ENCODE results near the gene RAB40C.

Gene RAB40C

GRCh38 chr16:648071-648780 lies 58.4 kb downstream of the RAB40C start:
- no peaks in the 10 kb centered on the region for H3K36me3 Mint-ChIP-seq
- H3K9me3 Mint-ChIP-seq, result no peaks in the 10 kb centered on the region
- H3K27ac Mint-ChIP-seq, result peak overlapping the region; percentile 62
- peaks cover 9% of the 10 kb centered on the region for H3K4me1 Mint-ChIP-seq
- H3K4me3 Mint-ChIP-seq, result peak overlapping the region; percentile 82
- H3K27me3 Mint-ChIP-seq, result no peaks in the 10 kb centered on the region

- H3K4me3 Mint-ChIP-seq, result peak within 1 kb of the TSS; percentile 82
- H3K27ac Mint-ChIP-seq, result peak within 1 kb of the TSS; percentile 62
- no peaks in the 10 kb centered on the region for H3K27me3 Mint-ChIP-seq
- no peaks in the 10 kb centered on the region for H3K9me3 Mint-ChIP-seq
- no peaks in the 10 kb centered on the region for H3K36me3 Mint-ChIP-seq
- peaks cover 8% of the 10 kb centered on the region for H3K4me1 Mint-ChIP-seq
These were observed 59.1 kb downstream of the RAB40C start, which contains the start of gene WDR90 for GRCh38 chr16:648781-649589. TSS of gene WDR90 (plus strand) at chr16:649365. CDS start at chr16:649417, 52 bp downstream.

GRCh38 chr16:649631-650030 lies 59.8 kb downstream of the RAB40C start:
- Mint-ChIP-seq H3K36me3 (no peaks in the 10 kb centered on the region), H3K4me1 (peaks cover 1% of the 10 kb centered on the region), H3K4me3 (peak overlapping the region; percentile 77), H3K27me3 (no peaks in the 10 kb centered on the region), H3K27ac (no peak overlapping the region), H3K9me3 (no peaks in the 10 kb centered on the region)

- H3K9me3 Mint-ChIP-seq, result no peaks in the 10 kb centered on the region
- no peak overlapping the region for H3K27ac Mint-ChIP-seq
- H3K4me1 Mint-ChIP-seq, result no peaks in the 10 kb centered on the region
- no peaks in the 10 kb centered on the region for H3K27me3 Mint-ChIP-seq
- H3K4me3 Mint-ChIP-seq, result no peak overlapping the region
- H3K36me3 Mint-ChIP-seq, result no peaks in the 10 kb centered on the region
These were observed 62.0 kb downstream of the RAB40C start for GRCh38 chr16:651844-652243.

GRCh38 chr16:652454-653305 lies 62.8 kb downstream of the RAB40C start:
- Mint-ChIP-seq H3K9me3 (no peaks in the 10 kb centered on the region), H3K36me3 (no peaks in the 10 kb centered on the region), H3K4me3 (no peak overlapping the region), H3K27ac (no peak overlapping the region), H3K27me3 (no peaks in the 10 kb centered on the region), H3K4me1 (no peaks in the 10 kb centered on the region)

- no peaks in the 10 kb centered on the region for H3K9me3 Mint-ChIP-seq
These were observed 64.2 kb downstream of the RAB40C start for GRCh38 chr16:654034-654433.

GRCh38 chr16:657487-657886 lies 67.6 kb downstream of the RAB40C start:
- Mint-ChIP-seq H3K36me3 (no peaks in the 10 kb centered on the region), H3K9me3 (no peaks in the 10 kb centered on the region), H3K4me1 (peaks cover 6% of the 10 kb centered on the region), H3K4me3 (no peak overlapping the region), H3K27me3 (no peaks in the 10 kb centered on the region), H3K27ac (no peak overlapping the region)

More at GRCh38 chr16:654034-654433, 64.2 kb downstream of the RAB40C start:
- H3K27me3 Mint-ChIP-seq, result no peaks in the 10 kb centered on the region
- H3K4me1 Mint-ChIP-seq, result no peaks in the 10 kb centered on the region
- H3K4me3 Mint-ChIP-seq, result no peak overlapping the region
- H3K27ac Mint-ChIP-seq, result no peak overlapping the region
- no peaks in the 10 kb centered on the region for H3K36me3 Mint-ChIP-seq

GRCh38 chr16:658679-659571 lies 69.1 kb downstream of the RAB40C start:
- Mint-ChIP-seq H3K4me1 (peaks cover 6% of the 10 kb centered on the region), H3K4me3 (no peak overlapping the region), H3K9me3 (no peaks in the 10 kb centered on the region), H3K36me3 (no peaks in the 10 kb centered on the region), H3K27ac (no peak overlapping the region), H3K27me3 (no peaks in the 10 kb centered on the region)

GRCh38 chr16:659618-660017 lies 69.8 kb downstream of the RAB40C start:
- Mint-ChIP-seq H3K27ac (no peak overlapping the region), H3K4me3 (no peak overlapping the region), H3K9me3 (no peaks in the 10 kb centered on the region), H3K4me1 (peaks cover 6% of the 10 kb centered on the region), H3K27me3 (no peaks in the 10 kb centered on the region), H3K36me3 (no peaks in the 10 kb centered on the region)

GRCh38 chr16:660132-660458 lies 70.2 kb downstream of the RAB40C start:
- no peak overlapping the region for H3K27ac Mint-ChIP-seq
- H3K4me3 Mint-ChIP-seq, result no peak overlapping the region
- no peaks in the 10 kb centered on the region for H3K9me3 Mint-ChIP-seq
- no peaks in the 10 kb centered on the region for H3K36me3 Mint-ChIP-seq
- H3K4me1 Mint-ChIP-seq, result peaks cover 6% of the 10 kb centered on the region
- H3K27me3 Mint-ChIP-seq, result no peaks in the 10 kb centered on the region

GRCh38 chr16:660459-661183 lies 70.8 kb downstream of the RAB40C start:
- H3K4me3 Mint-ChIP-seq, result peak overlapping the region; percentile 19

GRCh38 chr16:661184-661821 lies 71.4 kb downstream of the RAB40C start:
- H3K27ac Mint-ChIP-seq, result no peak overlapping the region
- H3K4me1 Mint-ChIP-seq, result peaks cover 6% of the 10 kb centered on the region

More at GRCh38 chr16:660459-661183, 70.8 kb downstream of the RAB40C start:
- Mint-ChIP-seq H3K27me3 (no peaks in the 10 kb centered on the region), H3K36me3 (no peaks in the 10 kb centered on the region), H3K9me3 (no peaks in the 10 kb centered on the region), H3K4me1 (peaks cover 6% of the 10 kb centered on the region), H3K27ac (no peak overlapping the region)

GRCh38 chr16:662095-662494 lies 72.2 kb downstream of the RAB40C start:
- Mint-ChIP-seq H3K36me3 (no peaks in the 10 kb centered on the region), H3K9me3 (no peaks in the 10 kb centered on the region), H3K4me1 (peaks cover 6% of the 10 kb centered on the region), H3K27me3 (no peaks in the 10 kb centered on the region), H3K4me3 (no peak overlapping the region), H3K27ac (no peak overlapping the region)

More at GRCh38 chr16:661184-661821, 71.4 kb downstream of the RAB40C start:
- Mint-ChIP-seq H3K27me3 (no peaks in the 10 kb centered on the region), H3K4me3 (peak overlapping the region; percentile 19), H3K36me3 (no peaks in the 10 kb centered on the region), H3K9me3 (no peaks in the 10 kb centered on the region)

GRCh38 chr16:662597-662996 lies 72.7 kb downstream of the RAB40C start:
- no peaks in the 10 kb centered on the region for H3K27me3 Mint-ChIP-seq
- peaks cover 7% of the 10 kb centered on the region for H3K4me1 Mint-ChIP-seq
- no peak overlapping the region for H3K4me3 Mint-ChIP-seq
- H3K36me3 Mint-ChIP-seq, result no peaks in the 10 kb centered on the region
- H3K27ac Mint-ChIP-seq, result peak overlapping the region; percentile 35
- H3K9me3 Mint-ChIP-seq, result no peaks in the 10 kb centered on the region

Data from activated naive CD4-positive, alpha-beta T cell treated with anti-CD3 and anti-CD28 coated beads, Interleukin-2, amount 50 U/mL, for 24 hours (primary cell).